K562 (cell line): ENCODE measurements around the gene MALAT1. TPM values are rescaled to one million over a fixed set of nuclear protein-coding genes. Genes with fewer than 3 reads are reported as not detected.

Experiments
- ARID2 ChIP-seq: fragments of 450-650 bp; IDR thresholded peaks from 2 replicates; pipeline ENCODE4 v1.6.1; 2017; ENCODE audit warnings: antibody characterized with exemption, mild to moderate bottlenecking
- CEBPG ChIP-seq, 3 experiments: fragments of 200-800 bp in 1 of 3; sonication (Bioruptor generic) in 1 of 3; sonication (generic) in 1 of 3; formaldehyde crosslinking in 1 of 3; IDR thresholded peaks in 2 of 3; conservative IDR thresholded peaks in 1 of 3; 2 replicates each; pipeline versions ENCODE4 v1.6.1 to v1.8.0; 2016 to 2022; ENCODE audit warnings: missing compliant biosample characterization in 2 of 3, missing genetic modification characterization in 2 of 3, mild to moderate bottlenecking in 1 of 3, missing genetic modification reagents in 1 of 3
- FOXJ2 ChIP-seq: fragments of 200-800 bp; sonication (Bioruptor generic); IDR thresholded peaks from 2 replicates; pipeline ENCODE4 v1.6.1; 2016; ENCODE audit warnings: missing genetic modification characterization, missing compliant biosample characterization
- MTA1 ChIP-seq: fragments of 450-650 bp; IDR thresholded peaks from 2 replicates; pipeline ENCODE4 v1.6.1; 2017; ENCODE audit warnings: borderline replicate concordance
- ZBTB17 ChIP-seq: fragments of 450-650 bp; formaldehyde crosslinking; IDR thresholded peaks from 2 replicates; pipeline ENCODE4 v1.4.0; 2020; ENCODE audit warnings: mild to moderate bottlenecking
- ZKSCAN8 ChIP-seq: fragments of 200-800 bp; sonication (Bioruptor generic); IDR thresholded peaks from 2 replicates; pipeline ENCODE4 v1.6.1; 2016; ENCODE audit warnings: missing genetic modification characterization, missing compliant biosample characterization
- ZNF551 ChIP-seq: fragments of 250-450 bp; sonication (Bioruptor Pico); IDR thresholded peaks from 2 replicates; pipeline ENCODE4 v1.5.0; 2021; ENCODE audit warnings: mild to moderate bottlenecking, moderate library complexity
- polyA plus RNA-seq, 8 experiments: library from polyadenylated mRNA; depleted of rRNA in 4 of 8; stranded (reverse) in 5 of 8; unstranded in 3 of 8; fragments of >200 nt; fragmentation: Nextera tagmentation in 2 of 8; fragmentation: Illumina TruSeq in 1 of 8; extraction: Ambion mirVana in 2 of 8; extraction: Trizol in 1 of 8; gene quantifications; 2 replicates each; pipeline versions ENCODE4 v1.2.1 to v1.2.3, GENCODE V29; 2011 to 2014; ENCODE audit warnings: inconsistent platforms in 1 of 8, missing spikeins in 1 of 8
- total RNA-seq, 7 experiments: library from RNA; depleted of rRNA in 6 of 7; stranded (reverse); fragments of >200 nt in 6 of 7; fragmentation: Illumina TruSeq in 2 of 7; extraction: Trizol in 2 of 7; gene quantifications; 2 replicates each; pipeline versions ENCODE4 v1.2.1 to v1.2.3, GENCODE V29; 2011 to 2021; ENCODE audit warnings: low replicate concordance in 1 of 7
- TF ChIP-seq, protein P1 (sequence below), 2 experiments: fragments of 450-650 bp; IDR thresholded peaks; 2 replicates each; pipeline ENCODE4 v1.6.1; 2016; ENCODE audit warnings: mild to moderate bottlenecking in 2 of 2, borderline replicate concordance in 1 of 2, low read depth in 1 of 2, moderate library complexity in 1 of 2
- TF ChIP-seq, protein P2 (sequence below): fragments of 250-450 bp; sonication (Bioruptor Pico); IDR thresholded peaks from 2 replicates; pipeline ENCODE4 v1.5.0; 2020; ENCODE audit warnings: mild to moderate bottlenecking, borderline replicate concordance

MALAT1 gene
- total and polyA plus RNA-seq, 9 of the 15 experiments (the other 6 are each of a cell fraction or from before 2014, with no cell fraction given) = 363 to 8,715 (median 2,351) TPM

DNA sequence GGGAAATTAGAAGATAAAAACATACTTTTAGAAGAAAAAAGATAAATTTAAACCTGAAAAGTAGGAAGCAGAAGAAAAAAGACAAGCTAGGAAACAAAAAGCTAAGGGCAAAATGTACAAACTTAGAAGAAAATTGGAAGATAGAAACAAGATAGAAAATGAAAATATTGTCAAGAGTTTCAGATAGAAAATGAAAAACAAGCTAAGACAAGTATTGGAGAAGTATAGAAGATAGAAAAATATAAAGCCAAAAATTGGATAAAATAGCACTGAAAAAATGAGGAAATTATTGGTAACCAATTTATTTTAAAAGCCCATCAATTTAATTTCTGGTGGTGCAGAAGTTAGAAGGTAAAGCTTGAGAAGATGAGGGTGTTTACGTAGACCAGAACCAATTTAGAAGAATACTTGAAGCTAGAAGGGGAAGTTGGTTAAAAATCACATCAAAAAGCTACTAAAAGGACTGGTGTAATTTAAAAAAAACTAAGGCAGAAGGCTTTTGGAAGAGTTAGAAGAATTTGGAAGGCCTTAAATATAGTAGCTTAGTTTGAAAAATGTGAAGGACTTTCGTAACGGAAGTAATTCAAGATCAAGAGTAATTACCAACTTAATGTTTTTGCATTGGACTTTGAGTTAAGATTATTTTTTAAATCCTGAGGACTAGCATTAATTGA lies 1.0 kb downstream of the MALAT1 start (continued):
- TF ChIP-seq, protein P1, sequence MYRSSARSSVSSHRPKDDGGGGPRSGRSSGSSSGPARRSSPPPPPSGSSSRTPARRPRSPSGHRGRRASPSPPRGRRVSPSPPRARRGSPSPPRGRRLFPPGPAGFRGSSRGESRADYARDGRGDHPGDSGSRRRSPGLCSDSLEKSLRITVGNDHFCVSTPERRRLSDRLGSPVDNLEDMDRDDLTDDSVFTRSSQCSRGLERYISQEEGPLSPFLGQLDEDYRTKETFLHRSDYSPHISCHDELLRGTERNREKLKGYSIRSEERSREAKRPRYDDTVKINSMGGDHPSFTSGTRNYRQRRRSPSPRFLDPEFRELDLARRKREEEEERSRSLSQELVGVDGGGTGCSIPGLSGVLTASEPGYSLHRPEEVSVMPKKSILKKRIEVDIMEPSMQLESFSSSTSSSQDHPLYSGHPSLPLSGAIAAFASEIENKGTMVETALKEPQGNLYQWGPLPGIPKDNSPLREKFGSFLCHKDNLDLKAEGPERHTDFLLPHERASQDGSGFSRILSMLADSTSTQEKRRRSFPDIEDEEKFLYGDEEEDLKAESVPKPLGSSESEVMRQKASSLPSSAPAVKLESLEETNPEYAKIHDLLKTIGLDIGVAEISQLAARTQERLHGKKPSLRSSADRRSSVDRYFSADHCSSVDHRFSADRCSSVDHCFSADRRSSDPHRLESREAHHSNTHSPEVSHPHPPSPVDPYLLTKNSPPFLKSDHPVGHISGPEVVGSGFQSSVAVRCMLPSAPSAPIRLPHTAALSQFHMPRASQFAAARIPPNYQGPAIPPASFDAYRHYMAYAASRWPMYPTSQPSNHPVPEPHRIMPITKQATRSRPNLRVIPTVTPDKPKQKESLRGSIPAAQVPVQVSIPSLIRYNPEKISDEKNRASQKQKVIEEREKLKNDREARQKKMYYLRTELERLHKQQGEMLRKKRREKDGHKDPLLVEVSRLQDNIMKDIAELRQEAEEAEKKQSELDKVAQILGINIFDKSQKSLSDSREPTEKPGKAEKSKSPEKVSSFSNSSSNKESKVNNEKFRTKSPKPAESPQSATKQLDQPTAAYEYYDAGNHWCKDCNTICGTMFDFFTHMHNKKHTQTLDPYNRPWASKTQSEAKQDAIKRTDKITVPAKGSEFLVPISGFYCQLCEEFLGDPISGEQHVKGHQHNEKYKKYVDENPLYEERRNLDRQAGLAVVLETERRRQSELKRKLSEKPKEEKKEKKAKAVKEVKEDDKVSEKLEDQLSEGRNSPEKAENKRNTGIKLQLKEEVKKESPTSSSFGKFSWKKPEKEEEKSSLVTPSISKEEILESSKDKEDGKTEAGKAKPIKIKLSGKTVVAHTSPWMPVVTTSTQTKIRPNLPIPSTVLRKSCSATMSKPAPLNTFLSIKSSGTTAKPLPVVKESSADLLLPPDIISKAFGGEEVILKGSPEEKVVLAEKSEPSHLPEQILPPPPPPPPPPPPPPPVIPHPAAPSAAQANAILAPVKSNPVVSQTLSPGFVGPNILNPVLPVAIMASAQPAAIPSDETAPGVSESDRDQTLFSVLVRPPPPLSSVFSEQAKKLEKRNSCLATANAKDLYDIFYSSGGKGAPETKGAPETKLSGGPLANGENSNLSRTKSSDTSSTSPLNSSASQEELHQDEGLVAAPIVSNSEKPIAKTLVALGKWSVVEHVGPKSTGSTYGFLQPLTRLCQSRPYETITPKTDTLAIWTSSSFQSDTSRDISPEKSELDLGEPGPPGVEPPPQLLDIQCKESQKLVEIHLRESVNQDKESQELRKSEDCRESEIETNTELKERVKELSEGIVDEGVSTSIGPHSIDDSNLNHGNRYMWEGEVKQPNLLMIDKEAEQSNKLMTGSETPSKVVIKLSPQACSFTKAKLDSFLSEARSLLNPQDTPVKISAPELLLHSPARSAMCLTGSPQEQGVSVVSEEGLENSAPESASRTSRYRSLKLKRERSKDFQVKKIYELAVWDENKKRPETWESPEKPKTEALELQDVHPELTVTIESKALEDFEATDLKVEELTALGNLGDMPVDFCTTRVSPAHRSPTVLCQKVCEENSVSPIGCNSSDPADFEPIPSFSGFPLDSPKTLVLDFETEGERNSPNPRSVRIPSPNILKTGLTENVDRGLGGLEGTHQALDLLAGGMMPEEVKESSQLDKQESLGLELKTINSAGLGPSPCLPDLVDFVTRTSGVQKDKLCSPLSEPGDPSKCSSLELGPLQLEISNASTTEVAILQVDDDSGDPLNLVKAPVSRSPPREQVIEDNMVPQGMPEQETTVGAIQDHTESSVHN (IDR thresholded peaks at IDR 0.05; ENCODE audit: borderline replicate concordance in 1 of 2, low read depth in 1 of 2) = no peak
- TF ChIP-seq MTA1 = peak; percentile 24; the same call in 1 of the 2 replicates
- no peak for TF ChIP-seq ARID2
- no peak for TF ChIP-seq CEBPG (CRISPR knock-in tag; IDR thresholded peaks at IDR 0.05)
- 0 out of 4 replicates have a peak, but pooled peaks of 1 of the 2 experiments have one; percentile 2 for TF ChIP-seq CEBPG (tag; conservative IDR thresholded peaks at IDR 0.05 in 1 of 2, IDR thresholded peaks at IDR 0.05 in 1 of 2)
- TF ChIP-seq ZNF551 (CRISPR knock-in tag) = peak; percentile 65; the same call in 1 of the 2 replicates
- TF ChIP-seq FOXJ2 (tag) = no peak
- no peak for TF ChIP-seq ZBTB17 (CRISPR knock-in tag)
- TF ChIP-seq, protein P2, sequence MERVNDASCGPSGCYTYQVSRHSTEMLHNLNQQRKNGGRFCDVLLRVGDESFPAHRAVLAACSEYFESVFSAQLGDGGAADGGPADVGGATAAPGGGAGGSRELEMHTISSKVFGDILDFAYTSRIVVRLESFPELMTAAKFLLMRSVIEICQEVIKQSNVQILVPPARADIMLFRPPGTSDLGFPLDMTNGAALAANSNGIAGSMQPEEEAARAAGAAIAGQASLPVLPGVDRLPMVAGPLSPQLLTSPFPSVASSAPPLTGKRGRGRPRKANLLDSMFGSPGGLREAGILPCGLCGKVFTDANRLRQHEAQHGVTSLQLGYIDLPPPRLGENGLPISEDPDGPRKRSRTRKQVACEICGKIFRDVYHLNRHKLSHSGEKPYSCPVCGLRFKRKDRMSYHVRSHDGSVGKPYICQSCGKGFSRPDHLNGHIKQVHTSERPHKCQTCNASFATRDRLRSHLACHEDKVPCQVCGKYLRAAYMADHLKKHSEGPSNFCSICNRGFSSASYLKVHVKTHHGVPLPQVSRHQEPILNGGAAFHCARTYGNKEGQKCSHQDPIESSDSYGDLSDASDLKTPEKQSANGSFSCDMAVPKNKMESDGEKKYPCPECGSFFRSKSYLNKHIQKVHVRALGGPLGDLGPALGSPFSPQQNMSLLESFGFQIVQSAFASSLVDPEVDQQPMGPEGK (CRISPR knock-in tag) = peak; percentile 63
- no peak for TF ChIP-seq ZKSCAN8
